B cell (primary cell): Measurements from ENCODE around the gene CCNB1. TPM values are rescaled to one million over a fixed set of nuclear protein-coding genes. Genes with fewer than 3 reads are reported as not detected.

Experiments used
- ATAC-seq: fragments of 200-7000 bp; cut with Tn5 transposase; one replicate; pipeline ENCODE4 v1.10.0; 2021; ENCODE audit warnings: low read depth, mild to moderate bottlenecking, moderate number of reproducible peaks, moderate library complexity
- CTCF ChIA-PET: fragments of 350-600 bp; sonication (Branson Sonifier 250); formaldehyde crosslinking; loops from one replicate; lab custom pipeline; 2021; ENCODE audit warnings: antibody characterized with exemption, inconsistent platforms; lab: Charles Lee
- POLR2A ChIA-PET: fragments of 350-600 bp; sonication (Branson Sonifier 250); formaldehyde crosslinking; loops from one replicate; lab custom pipeline; 2021; ENCODE audit warnings: antibody characterized with exemption; lab: Charles Lee
- DNase-seq: peaks from one replicate; pipeline ENCODE4 v3.0.0; 2013
- H2AFZ ChIP-seq: 2 replicates; pipeline ENCODE4 v1.6.1; 2012; ENCODE audit warnings: mild to moderate bottlenecking, low read depth, low read length; ENCODE audit not compliant: insufficient read depth, poor library complexity, severe bottlenecking
- H3K27ac ChIP-seq, 2 donors: 1 replicate in 1 of 2; 2 replicates in 1 of 2; pipeline ENCODE4 v1.5.1; 2012 to 2013; ENCODE audit warnings: low read length in 2 of 2, mild to moderate bottlenecking in 2 of 2, moderate library complexity in 1 of 2
- H3K27me3 ChIP-seq, 4 experiments: fragments of 200-600 bp in 1 of 4; sonication (generic) in 1 of 4; replicated peaks in 1 of 4; 1 replicate in 2 of 4; 2 replicates in 2 of 4; pipeline versions ENCODE4 v1.6.1 to v1.7.0; 2013 to 2016; ENCODE audit warnings: low read length in 3 of 4, mild to moderate bottlenecking in 2 of 4, mixed read lengths in 1 of 4, moderate library complexity in 1 of 4; ENCODE audit not compliant: insufficient read depth in 4 of 4, control insufficient read depth in 3 of 4; ENCODE audit errors: control extremely low read depth in 1 of 4
- H3K36me3 ChIP-seq, 2 experiments: replicated peaks in 1 of 2; 1 replicate in 1 of 2; 2 replicates in 1 of 2; pipeline versions ENCODE4 v1.6.1 to v1.7.1; 2013; ENCODE audit warnings: low read length in 1 of 2; ENCODE audit not compliant: insufficient read depth in 2 of 2, control insufficient read depth in 1 of 2; ENCODE audit errors: control extremely low read depth in 1 of 2, extremely low read depth in 1 of 2
- H3K4me1 ChIP-seq, 2 donors: fragments of 200-600 bp in 1 of 2; sonication (generic) in 1 of 2; 1 replicate in 1 of 2; 2 replicates in 1 of 2; pipeline versions ENCODE4 v1.5.1 to v1.6.1; 2013 to 2017; ENCODE audit warnings: low read length in 2 of 2; ENCODE audit not compliant: control insufficient read depth in 2 of 2, insufficient read depth in 2 of 2
- H3K4me2 ChIP-seq: replicated peaks from 2 replicates; pipeline ENCODE3; 2012; ENCODE audit warnings: mild to moderate bottlenecking, low read depth, low read length; ENCODE audit not compliant: poor library complexity, severe bottlenecking
- H3K4me3 ChIP-seq, 5 experiments: fragments of 200-600 bp in 1 of 5; sonication (generic) in 1 of 5; 1 replicate in 3 of 5; 2 replicates in 2 of 5; pipeline versions ENCODE4 v1.5.1 to v1.7.0; 2011 to 2016; ENCODE audit warnings: low read length in 4 of 5, mild to moderate bottlenecking in 4 of 5, low read depth in 2 of 5, control low read depth in 1 of 5, moderate library complexity in 1 of 5; ENCODE audit not compliant: insufficient read depth in 1 of 5; ENCODE audit errors: control extremely low read depth in 1 of 5, extremely low read depth in 1 of 5
- H3K79me2 ChIP-seq: fragments of 200-600 bp; sonication (generic); one replicate; pipeline ENCODE4 v1.6.0; 2016; ENCODE audit warnings: low read length; ENCODE audit not compliant: control insufficient read depth, insufficient read depth
- H3K9ac ChIP-seq: fragments of 200-600 bp; sonication (generic); 2 replicates; pipeline ENCODE4 v1.6.1; 2017; ENCODE audit warnings: mild to moderate bottlenecking, low read length, moderate library complexity
- H3K9me3 ChIP-seq, 3 donors: one replicate each; pipeline versions ENCODE4 v1.6.1 to v1.7.1; 2013; ENCODE audit warnings: low read length in 2 of 3; ENCODE audit not compliant: control insufficient read depth in 2 of 3, insufficient read depth in 1 of 3; ENCODE audit errors: control extremely low read depth in 1 of 3
- H4K20me1 ChIP-seq: 2 replicates; pipeline ENCODE4 v1.6.0; 2012; ENCODE audit warnings: mild to moderate bottlenecking, low read length; ENCODE audit not compliant: insufficient read depth, control insufficient read depth, poor library complexity, severe bottlenecking
- H3K27ac Mint-ChIP-seq: one replicate; pipeline ENCODE4 v1.8.0; 2021; ENCODE audit warnings: mixed read lengths
- H3K27me3 Mint-ChIP-seq: one replicate; pipeline ENCODE4 v1.8.0; 2021; ENCODE audit warnings: mixed read lengths
- H3K4me1 Mint-ChIP-seq: one replicate; pipeline ENCODE4 v1.8.0; 2021; ENCODE audit warnings: mixed read lengths
- H3K4me3 Mint-ChIP-seq: one replicate; pipeline ENCODE4 v1.8.0; 2021; ENCODE audit warnings: mixed read lengths
- H3K9me3 Mint-ChIP-seq: one replicate; pipeline ENCODE4 v1.8.0; 2022; ENCODE audit warnings: mixed read lengths; ENCODE audit not compliant: insufficient read depth
- EZH2 ChIP-seq: IDR thresholded peaks from 2 replicates; pipeline ENCODE4 v1.6.1; 2012; ENCODE audit warnings: borderline replicate concordance, low read depth, mild to moderate bottlenecking, moderate library complexity, low read length; ENCODE audit not compliant: insufficient read depth, poor library complexity, severe bottlenecking
- WGBS: methylation state at CpG from one replicate; pipeline ENCODE4 v1.1.5; 2013; ENCODE audit warnings: missing lambda C conversion rate; ENCODE audit not compliant: insufficient coverage; 5-methylcytosine and 5-hydroxymethylcytosine counted together
- intact Hi-C: fragments of 100-400 bp; cut with micrococcal nuclease; formaldehyde crosslinking; loops from one replicate; pipeline ENCODE4 v1.10.0; 2022
- polyA plus RNA-seq: library from polyadenylated mRNA; depleted of rRNA; stranded (reverse); fragments of >200 nt; gene quantifications from 2 replicates; pipeline ENCODE4 v1.2.3, GENCODE V29; 2012
- total RNA-seq, 2 donors: library from RNA; stranded (reverse); fragments of 120-200 nt in 1 of 2; gene quantifications; 1 replicate in 1 of 2; 2 replicates in 1 of 2; pipeline versions ENCODE4 v1.2.3 to v1.2.4, GENCODE V29; 2013 to 2022
- TF ChIP-seq, protein P1 (sequence below): fragments of 200-600 bp; IDR thresholded peaks from one replicate; pipeline ENCODE4 v1.8.0; 2022; ENCODE audit warnings: antibody characterized with exemption, mild to moderate bottlenecking

The CCNB1 gene
- total and polyA plus RNA-seq, 2 donors (not counting 1 experiment from before 2014, with no cell fraction given): 2.7 to 8.6 TPM

DNA sequence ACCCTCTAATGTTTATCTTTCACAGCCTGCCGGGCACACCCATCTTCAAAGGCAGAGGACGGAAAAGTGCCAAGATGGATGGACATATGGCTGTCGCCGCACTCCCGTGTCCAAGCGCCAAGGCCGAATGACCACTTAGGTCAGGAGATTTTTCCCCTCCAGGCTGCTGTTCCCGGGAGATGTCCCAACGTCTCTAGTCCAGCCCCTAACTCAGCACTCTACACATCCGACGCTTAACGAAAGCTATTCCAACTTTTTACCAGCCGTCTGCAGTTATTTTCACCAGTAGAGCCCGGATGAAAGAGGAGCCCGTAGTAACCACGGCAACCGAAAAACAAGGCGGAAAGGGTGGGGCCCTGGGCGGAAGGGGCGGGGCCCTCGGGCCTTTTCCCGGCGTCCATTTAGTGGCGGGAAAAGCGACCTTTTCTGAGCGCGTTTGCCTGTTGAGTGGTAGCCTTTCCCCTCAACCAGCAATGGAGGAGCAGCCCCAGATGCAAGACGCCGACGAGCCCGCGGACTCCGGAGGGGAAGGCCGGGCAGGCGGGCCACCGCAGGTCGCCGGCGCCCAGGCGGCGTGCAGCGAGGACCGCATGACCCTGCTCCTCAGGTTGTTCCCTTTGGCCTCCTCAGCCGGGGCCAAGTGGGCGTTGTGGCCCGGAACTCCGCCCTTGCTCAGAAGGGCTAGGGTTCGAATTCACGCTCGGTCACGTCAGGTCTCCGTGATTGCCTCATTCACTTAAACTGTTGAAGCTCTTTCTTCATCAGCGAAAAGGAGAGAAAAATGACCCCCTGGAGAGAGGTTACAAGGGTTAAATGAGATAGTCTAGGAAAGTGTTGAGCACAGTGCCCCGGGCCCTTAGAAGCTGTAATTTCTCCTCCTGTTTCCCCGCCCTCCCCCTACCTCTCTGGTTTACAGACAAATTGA is 22.5 kb downstream of the CCNB1 start, which contains the start of gene CENPH:
Gene CENPH (plus strand): TSS at position 422 of the 925 bp plus-strand sequence. CDS start 52 bp downstream, at position 474.
- no peaks in the 10 kb centered on the region for H3K36me3 ChIP-seq
- Mint-ChIP-seq H3K27ac (peak within 1 kb of the TSS; percentile 93), H3K27me3 (no peaks in the 10 kb centered on the region), H3K4me1 (peaks cover 17% of the 10 kb centered on the region), H3K4me3 (peak within 1 kb of the TSS; percentile 95), H3K9me3 (no peaks in the 10 kb centered on the region)
- H3K9me3 ChIP-seq: no peaks in the 10 kb centered on the region
- H3K79me2 ChIP-seq: no peaks in the 10 kb centered on the region
- H3K27me3 ChIP-seq: no peaks in the 10 kb centered on the region
- DNase-seq (peak; percentile 91), ATAC-seq (peak; percentile 92)
- CTCF ChIA-PET: interaction anchor here (0.8 to 2.5 kb wide), 4 partner anchors 21 to 96 kb away, joined by 3 to 9 read pairs (median 3); partner anchors contain the start of gene SLC30A5
- H2AFZ ChIP-seq: peak within 1 kb of the TSS; percentile 98
- H3K27ac ChIP-seq: peak within 1 kb of the TSS; percentile 30 to 88
- POLR2A ChIA-PET: interaction anchor here (1.0 kb wide), 1 partner anchor 28 kb away, joined by 4 read pairs; a partner anchor contains a TSS
- peak within 1 kb of the TSS; percentile 86 for H3K4me2 ChIP-seq
- peak within 1 kb of the TSS; percentile 64 to 96 (median 80) for H3K4me3 ChIP-seq
- H3K4me1 ChIP-seq: peaks cover 9 to 14% of the 10 kb centered on the region in 2 donors
- H3K9ac ChIP-seq: peak within 1 kb of the TSS; percentile 87
- no peak for TF ChIP-seq EZH2
- TF ChIP-seq, protein P1, sequence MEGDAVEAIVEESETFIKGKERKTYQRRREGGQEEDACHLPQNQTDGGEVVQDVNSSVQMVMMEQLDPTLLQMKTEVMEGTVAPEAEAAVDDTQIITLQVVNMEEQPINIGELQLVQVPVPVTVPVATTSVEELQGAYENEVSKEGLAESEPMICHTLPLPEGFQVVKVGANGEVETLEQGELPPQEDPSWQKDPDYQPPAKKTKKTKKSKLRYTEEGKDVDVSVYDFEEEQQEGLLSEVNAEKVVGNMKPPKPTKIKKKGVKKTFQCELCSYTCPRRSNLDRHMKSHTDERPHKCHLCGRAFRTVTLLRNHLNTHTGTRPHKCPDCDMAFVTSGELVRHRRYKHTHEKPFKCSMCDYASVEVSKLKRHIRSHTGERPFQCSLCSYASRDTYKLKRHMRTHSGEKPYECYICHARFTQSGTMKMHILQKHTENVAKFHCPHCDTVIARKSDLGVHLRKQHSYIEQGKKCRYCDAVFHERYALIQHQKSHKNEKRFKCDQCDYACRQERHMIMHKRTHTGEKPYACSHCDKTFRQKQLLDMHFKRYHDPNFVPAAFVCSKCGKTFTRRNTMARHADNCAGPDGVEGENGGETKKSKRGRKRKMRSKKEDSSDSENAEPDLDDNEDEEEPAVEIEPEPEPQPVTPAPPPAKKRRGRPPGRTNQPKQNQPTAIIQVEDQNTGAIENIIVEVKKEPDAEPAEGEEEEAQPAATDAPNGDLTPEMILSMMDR: no peak
- H4K20me1 ChIP-seq: no peaks in the 10 kb centered on the region
- intact Hi-C loops: loop anchor here (1.0 to 2.0 kb wide), 7 partner anchors 22 to 180 kb away; partner anchors contain the start of genes AK6, CCDC125, CCNB1 and CDK7
- under 1% methylated on average over 52 of the region's 55 CpGs for WGBS
